HepG2 (cell line): ENCODE data around the gene CTDSP1. TPM values are rescaled to one million over a fixed set of nuclear protein-coding genes. Genes with fewer than 3 reads are reported as not detected.

Source experiments
- AGO2 ChIP-seq: fragments of 200-400 bp; formaldehyde crosslinking; optimal IDR thresholded peaks from 2 replicates; pipeline ENCODE3; 2017; ENCODE audit warnings: mild to moderate bottlenecking, low read depth, low read length, moderate library complexity
- ARID5B ChIP-seq: IDR thresholded peaks from 2 replicates; pipeline ENCODE4 v1.4.0; 2020; ENCODE audit warnings: mild to moderate bottlenecking, missing genetic modification reagents
- BATF2 ChIP-seq: sonication (generic); formaldehyde crosslinking; IDR thresholded peaks from 2 replicates; pipeline ENCODE4 v1.8.0; 2022; ENCODE audit warnings: mild to moderate bottlenecking, missing genetic modification reagents, moderate library complexity
- CEBPZ ChIP-seq: IDR thresholded peaks from 2 replicates; pipeline ENCODE4 v1.6.1; 2012; ENCODE audit warnings: low read length, improper control_type of control experiment
- HMG20A ChIP-seq: IDR thresholded peaks from 2 replicates; pipeline ENCODE4 v1.6.1; 2016; ENCODE audit warnings: borderline replicate concordance
- MAFK ChIP-seq, 2 experiments: IDR thresholded peaks in 1 of 2; conservative IDR thresholded peaks in 1 of 2; 2 replicates each; pipeline ENCODE4 v1.6.1; 2011; ENCODE audit warnings: improper control_type of control experiment in 2 of 2, low read length in 2 of 2
- MED1 ChIP-seq: sonication (generic); formaldehyde crosslinking; IDR thresholded peaks from 2 replicates; pipeline ENCODE4 v1.4.0; 2020; ENCODE audit warnings: missing genetic modification reagents
- MLX ChIP-seq: IDR thresholded peaks from 2 replicates; pipeline ENCODE4 v1.6.1; 2016
- RBFOX2 ChIP-seq: fragments of 200-400 bp; formaldehyde crosslinking; IDR thresholded peaks from 2 replicates; pipeline ENCODE4 v1.6.1; 2017; ENCODE audit warnings: low read depth, mild to moderate bottlenecking, low read length
- SAFB2 ChIP-seq: sonication (generic); formaldehyde crosslinking; IDR thresholded peaks from 2 replicates; pipeline ENCODE4 v1.5.1; 2020; ENCODE audit warnings: missing genetic modification reagents, low read depth, mild to moderate bottlenecking, borderline replicate concordance
- SRSF4 ChIP-seq: fragments of 200-400 bp; formaldehyde crosslinking; IDR thresholded peaks from one replicate; pipeline ENCODE4 v1.6.1; 2018; ENCODE audit warnings: mild to moderate bottlenecking, low read depth, low read length, moderate library complexity; ENCODE audit not compliant: poor library complexity, severe bottlenecking
- ZNF12 ChIP-seq: sonication (generic); formaldehyde crosslinking; IDR thresholded peaks from 2 replicates; pipeline ENCODE4 v1.5.0; 2020; ENCODE audit warnings: missing genetic modification reagents
- ZNF646 ChIP-seq: sonication (generic); formaldehyde crosslinking; IDR thresholded peaks from 2 replicates; pipeline ENCODE4 v1.9.0; 2021; ENCODE audit warnings: mild to moderate bottlenecking, missing genetic modification reagents
- polyA plus RNA-seq, 8 experiments: library from polyadenylated mRNA; depleted of rRNA in 3 of 8; stranded (reverse) in 7 of 8; unstranded in 1 of 8; fragments of >200 nt; fragmentation: Illumina TruSeq in 4 of 8; extraction: Trizol in 4 of 8; gene quantifications; 2 replicates each; pipeline versions ENCODE4 v1.2.1 to v1.2.3, GENCODE V29; 2011 to 2016; ENCODE audit warnings: low read depth in 4 of 8, missing spikeins in 1 of 8, mixed read lengths in 1 of 8; ENCODE audit not compliant: insufficient read depth in 1 of 8
- total RNA-seq, 5 experiments: library from RNA; depleted of rRNA; stranded (reverse); fragments of >200 nt; fragmentation: Illumina TruSeq; extraction: Trizol; gene quantifications; 2 replicates each; pipeline ENCODE4 v1.2.3, GENCODE V29; 2016; ENCODE audit warnings: low read depth in 1 of 5

CTDSP1 gene
- total and polyA plus RNA-seq, 2 of the 13 experiments (the other 11 are each of a cell fraction or from before 2014, with no cell fraction given) = 91.0 to 268 TPM

GRCh38 chr2:218425531-218425930 is 25.9 kb downstream of the CTDSP1 start (continued):
- no peak for TF ChIP-seq CEBPZ
- TF ChIP-seq SRSF4 = no peak
- no peak for TF ChIP-seq ZNF646
- TF ChIP-seq MLX (CRISPR knock-in tag) = no peak
- no peak for TF ChIP-seq MED1 (CRISPR knock-in tag)
- no peak for TF ChIP-seq ZNF12
- peak; percentile 56 for TF ChIP-seq RBFOX2
- TF ChIP-seq MAFK (conservative IDR thresholded peaks at IDR 0.05 in 1 of 2, IDR thresholded peaks at IDR 0.05 in 1 of 2; ENCODE audit: low read length in 2 of 2) = no peak
- no peak for TF ChIP-seq BATF2 (CRISPR knock-in tag)
- TF ChIP-seq ARID5B (CRISPR knock-in tag) = no peak
- peak; percentile 76 for TF ChIP-seq AGO2
- TF ChIP-seq SAFB2 (CRISPR knock-in tag) = no peak
- TF ChIP-seq HMG20A (CRISPR knock-in tag) = no peak
